ENCODE measurements around the gene CLCN4. TPM values are rescaled to one million over a fixed set of nuclear protein-coding genes. Genes with fewer than 3 reads are reported as not detected.

Gene CLCN4
- total and polyA plus RNA-seq, 2 donors (not counting 1 experiment from before 2014, with no cell fraction given): 7.7 to 9.1 TPM

DNA sequence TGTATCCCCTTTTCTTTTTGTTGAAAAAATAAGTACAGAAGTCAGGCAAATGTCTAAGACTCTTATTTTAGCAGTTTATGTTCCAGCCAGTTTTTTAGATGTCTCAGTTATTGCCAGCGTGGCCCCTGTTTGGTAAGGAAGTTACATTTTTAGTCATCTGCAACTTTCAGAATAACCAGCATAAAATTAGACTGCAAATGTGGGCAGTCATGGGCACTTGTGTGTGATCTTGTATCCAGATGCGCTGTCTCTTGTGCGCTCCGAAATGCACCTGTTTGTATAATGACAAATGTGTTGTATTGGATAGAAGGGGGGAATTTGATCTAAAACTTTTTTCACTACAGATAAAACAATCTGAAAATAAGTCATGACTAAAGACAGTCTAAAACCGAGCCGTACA lies 44.3 kb upstream of the CLCN4 start:
- peaks cover 73% of the 10 kb centered on the region for H3K4me1 Mint-ChIP-seq
- Histone ChIP-seq H4K20me1 (ENCODE audit: control insufficient read depth, insufficient read depth, low read length, poor library complexity, severe bottlenecking) (no peaks in the 10 kb centered on the region), H2AFZ (ENCODE audit: insufficient read depth, low read depth, low read length, poor library complexity, severe bottlenecking) (no peak overlapping the region), H3K9ac (ENCODE audit: low read length) (peak overlapping the region; percentile 36), H3K9me3 (ENCODE audit: control extremely low read depth in 1 of 3, control insufficient read depth in 2 of 3, insufficient read depth in 1 of 3, low read length in 2 of 3) (no peaks in the 10 kb centered on the region), H3K27me3 (replicated peaks in 1 of 4; ENCODE audit: control extremely low read depth in 1 of 4, control insufficient read depth in 3 of 4, insufficient read depth in 4 of 4, low read length in 3 of 4) (no peaks in the 10 kb centered on the region), H3K79me2 (ENCODE audit: control insufficient read depth, insufficient read depth, low read length) (peaks cover 39% of the 10 kb centered on the region), H3K4me3 (ENCODE audit: control extremely low read depth in 1 of 5, extremely low read depth in 1 of 5, insufficient read depth in 1 of 5, low read depth in 2 of 5, low read length in 4 of 5) (peak overlapping the region in 1 of 5 experiments; percentile 12), H3K4me2 (replicated peaks; ENCODE audit: low read depth, low read length, poor library complexity, severe bottlenecking) (peak overlapping the region; percentile 70), H3K4me1 (ENCODE audit: control insufficient read depth in 2 of 2, insufficient read depth in 2 of 2, low read length in 2 of 2) (peaks cover 74 to 97% of the 10 kb centered on the region in 2 donors), H3K36me3 (replicated peaks in 1 of 2; ENCODE audit: control extremely low read depth in 1 of 2, control insufficient read depth in 1 of 2, extremely low read depth in 1 of 2, insufficient read depth in 2 of 2, low read length in 1 of 2) (peaks cover 0 to 21% of the 10 kb centered on the region in 2 experiments), H3K27ac (ENCODE audit: low read length in 2 of 2) (peak overlapping the region; percentile 81 to 98)
- TF ChIP-seq, protein P1, sequence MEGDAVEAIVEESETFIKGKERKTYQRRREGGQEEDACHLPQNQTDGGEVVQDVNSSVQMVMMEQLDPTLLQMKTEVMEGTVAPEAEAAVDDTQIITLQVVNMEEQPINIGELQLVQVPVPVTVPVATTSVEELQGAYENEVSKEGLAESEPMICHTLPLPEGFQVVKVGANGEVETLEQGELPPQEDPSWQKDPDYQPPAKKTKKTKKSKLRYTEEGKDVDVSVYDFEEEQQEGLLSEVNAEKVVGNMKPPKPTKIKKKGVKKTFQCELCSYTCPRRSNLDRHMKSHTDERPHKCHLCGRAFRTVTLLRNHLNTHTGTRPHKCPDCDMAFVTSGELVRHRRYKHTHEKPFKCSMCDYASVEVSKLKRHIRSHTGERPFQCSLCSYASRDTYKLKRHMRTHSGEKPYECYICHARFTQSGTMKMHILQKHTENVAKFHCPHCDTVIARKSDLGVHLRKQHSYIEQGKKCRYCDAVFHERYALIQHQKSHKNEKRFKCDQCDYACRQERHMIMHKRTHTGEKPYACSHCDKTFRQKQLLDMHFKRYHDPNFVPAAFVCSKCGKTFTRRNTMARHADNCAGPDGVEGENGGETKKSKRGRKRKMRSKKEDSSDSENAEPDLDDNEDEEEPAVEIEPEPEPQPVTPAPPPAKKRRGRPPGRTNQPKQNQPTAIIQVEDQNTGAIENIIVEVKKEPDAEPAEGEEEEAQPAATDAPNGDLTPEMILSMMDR (IDR thresholded peaks at IDR 0.05): no peak
- no CpG with 5 or more reads among the region's 6 CpGs for WGBS (ENCODE audit: insufficient coverage)
- peak overlapping the region; percentile 76 for H3K4me3 Mint-ChIP-seq
- ATAC-seq (ENCODE audit: low read depth) (no peak), DNase-seq (peak; percentile 49)
- H3K27ac Mint-ChIP-seq: peak overlapping the region; percentile 100
- no peaks in the 10 kb centered on the region for H3K27me3 Mint-ChIP-seq
- POLR2A ChIA-PET: interaction anchor here (1.2 to 3.7 kb wide), 6 partner anchors 14 to 101 kb away, joined by 3 to 45 read pairs (median 7); no protein-coding TSS in a partner anchor
- CTCF ChIA-PET: interaction anchor here (0.7 to 13.3 kb wide), 9 partner anchors 7 to 240 kb away, joined by 3 to 160 read pairs (median 8); partner anchors contain the start of gene CLCN4
- H3K9me3 Mint-ChIP-seq (ENCODE audit: insufficient read depth): no peaks in the 10 kb centered on the region
- intact Hi-C loops (cut with micrococcal nuclease): loop anchor here (5.0 to 10.0 kb wide), 4 partner anchors 50 to 1368 kb away; partner anchors contain the start of genes HCCS and TBL1X

- Mint-ChIP-seq H3K27me3 (no peaks in the 10 kb centered on the region), H3K4me3 (no peak overlapping the region), H3K9me3 (ENCODE audit: insufficient read depth) (no peaks in the 10 kb centered on the region), H3K4me1 (peaks cover 73% of the 10 kb centered on the region), H3K27ac (peak overlapping the region; percentile 71)
- Histone ChIP-seq H3K4me2 (replicated peaks; ENCODE audit: low read depth, low read length, poor library complexity, severe bottlenecking) (no peak overlapping the region), H3K27ac (ENCODE audit: low read length in 2 of 2) (peak overlapping the region; percentile 24 to 33), H3K36me3 (replicated peaks in 1 of 2; ENCODE audit: control extremely low read depth in 1 of 2, control insufficient read depth in 1 of 2, extremely low read depth in 1 of 2, insufficient read depth in 2 of 2, low read length in 1 of 2) (peaks cover 0 to 21% of the 10 kb centered on the region in 2 experiments), H4K20me1 (ENCODE audit: control insufficient read depth, insufficient read depth, low read length, poor library complexity, severe bottlenecking) (no peaks in the 10 kb centered on the region), H3K9me3 (ENCODE audit: control extremely low read depth in 1 of 3, control insufficient read depth in 2 of 3, insufficient read depth in 1 of 3, low read length in 2 of 3) (peaks cover 0 to 3% (median 0%) of the 10 kb centered on the region in 3 donors), H3K79me2 (ENCODE audit: control insufficient read depth, insufficient read depth, low read length) (peaks cover 31% of the 10 kb centered on the region), H3K4me1 (ENCODE audit: control insufficient read depth in 2 of 2, insufficient read depth in 2 of 2, low read length in 2 of 2) (peaks cover 68 to 96% of the 10 kb centered on the region in 2 donors), H3K9ac (ENCODE audit: low read length) (no peak overlapping the region), H3K27me3 (replicated peaks in 1 of 4; ENCODE audit: control extremely low read depth in 1 of 4, control insufficient read depth in 3 of 4, insufficient read depth in 4 of 4, low read length in 3 of 4) (no peaks in the 10 kb centered on the region), H2AFZ (ENCODE audit: insufficient read depth, low read depth, low read length, poor library complexity, severe bottlenecking) (no peak overlapping the region), H3K4me3 (ENCODE audit: control extremely low read depth in 1 of 5, extremely low read depth in 1 of 5, insufficient read depth in 1 of 5, low read depth in 2 of 5, low read length in 4 of 5) (no peak overlapping the region)
- no peak for ATAC-seq (ENCODE audit: low read depth)
- intact Hi-C loops (cut with micrococcal nuclease): loop anchor here (5.0 to 10.0 kb wide), 3 partner anchors 650 to 1370 kb away; partner anchors contain the start of gene TBL1X
- DNase-seq: no peak
- TF ChIP-seq EZH2 (IDR thresholded peaks at IDR 0.05; ENCODE audit: borderline replicate concordance, insufficient read depth, low read depth, low read length, poor library complexity, severe bottlenecking): no peak
- TF ChIP-seq, protein P1 (IDR thresholded peaks at IDR 0.05): no peak
- ChIA-PET POLR2A (interaction anchor here (0.6 kb wide), 1 partner anchor 217 kb away, joined by 7 read pairs; no protein-coding TSS in a partner anchor), CTCF (interaction anchor here (1.5 to 13.3 kb wide), 3 partner anchors 99 to 124 kb away, joined by 4 to 160 read pairs (median 5); no protein-coding TSS in a partner anchor)
- WGBS (ENCODE audit: insufficient coverage): no CpG with 5 or more reads among the region's 5 CpGs
These were observed 41.7 kb upstream of the CLCN4 start for GRCh38 chrX:10115082-10115481.
